Pulmonary artery endothelial cell (primary cell): ENCODE data around the gene EPO. TPM values are rescaled to one million over a fixed set of nuclear protein-coding genes. Genes with fewer than 3 reads are reported as not detected.

Experiments
- DNase-seq: peaks from one replicate; pipeline ENCODE4 v3.0.0-alpha.2; 2011; ENCODE audit warnings: low read depth, low spot score
- total RNA-seq: library from RNA; depleted of rRNA; stranded (reverse); fragments of >200 nt; gene quantifications from 2 replicates; pipeline ENCODE4 v1.2.3, GENCODE V29; 2014

EPO gene
- not detected in 2 replicates for total RNA-seq

DNA sequence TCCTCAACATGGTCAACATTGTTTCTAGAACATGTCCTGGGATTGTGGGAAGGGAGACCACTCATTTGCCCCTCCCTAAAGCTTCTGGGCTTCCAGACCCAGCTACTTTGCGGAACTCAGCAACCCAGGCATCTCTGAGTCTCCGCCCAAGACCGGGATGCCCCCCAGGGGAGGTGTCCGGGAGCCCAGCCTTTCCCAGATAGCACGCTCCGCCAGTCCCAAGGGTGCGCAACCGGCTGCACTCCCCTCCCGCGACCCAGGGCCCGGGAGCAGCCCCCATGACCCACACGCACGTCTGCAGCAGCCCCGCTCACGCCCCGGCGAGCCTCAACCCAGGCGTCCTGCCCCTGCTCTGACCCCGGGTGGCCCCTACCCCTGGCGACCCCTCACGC, at the start of gene EPO:
TSS of gene EPO (plus strand) at position 190 of the 392 bp plus-strand sequence. CDS start 513 bp downstream, outside the sequence.
- no peak for DNase-seq

DNA sequence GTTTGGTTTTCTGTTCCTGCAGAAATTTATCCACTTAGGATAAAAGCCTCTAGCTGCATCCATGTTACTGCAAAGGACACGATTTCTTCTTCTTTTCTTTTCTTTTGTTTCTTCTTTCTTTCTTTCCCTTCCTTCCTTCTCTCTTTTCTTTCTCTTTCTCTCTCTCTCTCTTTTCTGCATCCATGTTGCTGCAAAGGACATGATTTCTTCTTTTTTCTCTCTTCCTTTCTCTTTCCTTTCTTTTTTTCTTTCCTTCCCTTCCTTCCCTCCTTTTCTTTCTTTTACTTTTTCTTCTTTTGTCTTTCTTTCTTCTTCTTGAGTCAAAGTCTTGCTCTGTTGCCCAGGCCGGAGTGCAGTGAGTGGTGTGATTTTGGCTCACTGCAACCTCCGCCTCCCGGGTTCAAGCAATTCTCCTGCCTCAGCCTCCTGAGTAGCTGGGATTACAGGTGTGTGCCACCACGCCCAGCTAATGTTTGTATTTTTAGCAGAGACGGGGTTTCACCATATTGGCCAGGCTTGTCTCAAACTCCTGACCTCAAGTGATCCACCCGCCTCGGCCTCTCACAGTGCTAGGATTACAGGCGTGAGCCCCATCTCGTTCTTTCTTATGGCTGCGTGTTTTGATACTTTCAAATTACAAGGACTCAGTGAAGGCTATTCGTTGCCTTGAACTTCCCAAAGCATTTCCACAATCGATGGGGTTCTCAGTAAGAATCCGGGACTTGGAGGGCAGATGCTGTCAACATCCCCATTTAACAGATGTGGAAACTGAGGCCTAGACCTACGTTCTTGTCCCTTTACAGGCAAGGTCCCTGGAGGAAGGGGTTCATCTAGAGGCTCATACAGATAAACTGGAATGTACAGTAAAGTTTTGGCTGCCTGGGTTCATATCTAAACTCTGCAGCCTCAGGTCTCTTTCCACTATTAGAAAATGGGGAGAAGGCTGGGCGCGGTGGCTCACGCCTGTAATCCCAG, 48.6 kb upstream of the EPO start:
- no peak for DNase-seq

DNA sequence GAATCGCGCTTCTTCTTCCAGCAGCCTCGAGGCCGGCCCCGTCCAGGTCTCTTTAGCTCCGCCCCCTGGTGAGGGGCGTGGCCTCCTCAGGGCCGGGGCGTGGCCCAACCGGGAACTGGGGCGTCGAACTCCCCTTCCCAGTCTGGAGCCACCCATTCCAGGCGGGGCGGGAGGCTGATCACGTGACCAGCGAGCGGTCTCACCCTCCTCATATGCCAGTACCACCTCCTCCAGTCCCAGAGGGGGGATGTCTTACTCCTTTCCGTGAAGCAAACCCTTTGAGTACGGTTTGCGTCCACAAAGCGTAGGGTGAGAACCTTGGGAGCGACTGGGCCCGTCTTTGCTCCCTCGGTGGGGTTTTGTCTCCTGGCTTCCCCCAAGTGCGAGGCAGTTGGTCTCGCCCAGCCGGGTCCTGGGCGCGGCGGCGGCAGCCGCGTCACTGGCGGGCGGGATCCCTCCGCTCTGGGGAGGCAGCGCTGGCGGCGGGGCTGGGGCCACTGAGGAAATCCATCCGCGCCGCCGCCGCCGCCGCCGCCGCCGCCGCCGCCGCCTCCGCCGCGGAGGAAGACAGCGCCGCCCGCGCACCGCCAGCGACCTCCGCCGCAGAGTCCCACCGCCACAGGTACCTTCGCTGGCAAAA, 46.8 kb upstream of the EPO start, which contains the start of gene GNB2:
TSS of gene GNB2 (plus strand) at position 439 of the 640 bp plus-strand sequence. CDS start 2,526 bp downstream, outside the sequence.
- DNase-seq = peak; percentile 98

DNA sequence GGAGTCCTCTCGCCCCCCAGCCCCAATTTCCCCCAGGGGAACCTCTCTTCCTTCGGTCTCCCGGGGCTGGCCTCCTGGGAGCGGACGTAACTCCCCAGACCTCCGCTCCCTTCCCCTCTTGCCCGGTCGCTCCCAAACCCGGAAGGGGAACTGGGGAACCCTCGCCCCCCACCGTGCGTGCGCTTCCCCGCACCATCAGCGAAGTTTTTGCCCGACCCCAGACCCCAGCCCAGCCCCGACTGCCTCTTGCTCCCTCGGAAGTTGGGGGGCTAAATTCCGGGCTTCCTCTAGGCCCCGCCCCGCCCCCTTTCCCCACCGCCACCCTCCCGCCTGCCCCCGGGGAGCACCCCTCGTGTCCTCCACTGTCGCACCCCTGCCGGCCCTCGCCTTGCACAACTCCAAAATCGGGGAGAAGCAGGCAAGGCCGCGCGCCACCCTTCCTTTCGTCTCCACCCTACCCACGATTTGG, 46.3 kb upstream of the EPO start:
- DNase-seq = no peak

DNA sequence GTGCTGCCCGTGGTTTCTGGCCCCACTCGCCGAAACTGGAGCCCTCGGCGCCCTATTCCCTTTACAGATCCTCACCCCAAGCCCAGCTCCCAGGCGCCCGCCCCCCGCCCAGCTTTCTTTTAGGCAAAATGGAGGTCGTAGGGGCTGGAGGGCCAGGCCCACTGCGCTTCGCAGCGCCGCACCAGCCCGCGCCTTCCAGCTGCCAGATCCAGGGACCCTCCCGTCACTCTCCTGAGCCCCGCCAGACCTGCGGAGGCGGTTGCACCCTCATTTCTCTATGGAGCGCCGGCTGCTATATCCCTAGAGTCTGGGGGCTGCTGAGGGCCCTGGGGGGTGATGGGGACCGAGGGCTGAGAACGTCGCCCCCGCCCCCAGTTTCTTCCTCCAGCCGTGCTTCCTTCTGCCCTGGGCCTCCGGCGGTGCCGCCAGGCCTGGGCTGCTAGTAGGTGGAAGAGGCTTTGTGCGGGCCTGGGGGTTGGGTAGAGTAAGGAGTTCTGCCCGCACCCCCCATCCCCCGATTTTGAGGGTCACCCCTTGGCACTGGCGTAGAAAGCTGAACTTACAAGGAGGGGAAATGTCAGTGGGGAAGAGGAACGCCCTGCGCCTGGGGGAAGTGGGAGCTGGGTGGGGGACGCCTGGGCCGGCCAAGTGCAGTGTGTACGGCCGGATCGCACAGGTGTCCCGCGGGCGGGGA, 45.7 kb upstream of the EPO start:
- no peak for DNase-seq

DNA sequence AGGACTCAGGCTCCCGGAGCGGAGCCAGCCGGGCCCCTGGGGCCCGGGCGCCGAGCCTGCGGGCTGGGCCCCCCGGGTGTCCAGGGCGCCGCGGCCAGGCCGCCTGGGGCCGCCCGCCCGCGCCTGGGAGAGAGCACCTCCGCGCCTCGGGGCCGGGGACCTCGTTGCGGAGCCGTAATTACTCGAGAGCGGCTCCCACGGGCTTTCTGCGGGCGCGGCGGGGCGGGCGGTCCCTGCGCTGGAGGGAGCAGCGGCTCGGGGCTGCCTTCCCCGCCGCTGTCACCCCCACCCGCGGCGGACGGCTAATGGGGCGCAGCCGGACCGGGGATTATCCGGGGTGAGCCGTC, 45.2 kb upstream of the EPO start:
- DNase-seq = no peak

DNA sequence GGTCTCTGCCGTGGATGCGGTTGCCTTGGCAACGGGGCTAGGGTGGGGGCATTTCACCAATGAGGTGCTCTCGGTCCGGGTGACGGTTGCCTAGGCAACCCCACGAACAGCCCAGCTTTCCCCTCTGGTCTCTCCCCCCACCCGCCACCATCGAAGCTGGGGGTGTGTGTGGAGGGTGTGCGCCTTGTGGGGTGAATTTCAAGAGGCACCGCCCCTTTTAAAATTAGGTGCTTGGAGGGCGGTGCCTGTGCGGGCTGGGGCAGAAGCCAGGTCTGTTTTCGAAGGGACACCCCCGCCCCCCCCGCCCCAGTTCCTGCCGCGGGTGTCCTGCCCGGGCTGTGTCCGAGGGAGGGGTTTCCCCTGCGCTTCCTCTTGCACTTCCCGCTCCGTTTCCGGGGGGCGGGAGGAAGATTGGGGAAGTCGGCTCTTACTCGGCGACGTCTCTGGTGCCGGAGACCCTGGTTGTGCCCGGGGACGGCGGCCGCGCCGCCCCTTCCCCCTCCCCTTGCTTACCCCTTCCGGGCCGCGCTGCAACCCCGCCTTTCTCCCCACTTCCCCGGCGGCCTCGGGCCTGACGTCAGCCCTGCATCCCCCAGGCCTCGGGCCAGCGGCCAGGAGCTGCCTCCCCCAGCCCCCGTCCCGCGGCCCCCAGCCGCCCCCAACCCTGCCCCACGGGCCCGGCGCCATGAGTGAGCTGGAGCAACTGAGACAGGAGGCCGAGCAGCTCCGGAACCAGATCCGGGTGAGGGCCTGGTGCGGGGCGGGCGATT, 44.5 kb upstream of the EPO start:
- DNase-seq = no peak

DNA sequence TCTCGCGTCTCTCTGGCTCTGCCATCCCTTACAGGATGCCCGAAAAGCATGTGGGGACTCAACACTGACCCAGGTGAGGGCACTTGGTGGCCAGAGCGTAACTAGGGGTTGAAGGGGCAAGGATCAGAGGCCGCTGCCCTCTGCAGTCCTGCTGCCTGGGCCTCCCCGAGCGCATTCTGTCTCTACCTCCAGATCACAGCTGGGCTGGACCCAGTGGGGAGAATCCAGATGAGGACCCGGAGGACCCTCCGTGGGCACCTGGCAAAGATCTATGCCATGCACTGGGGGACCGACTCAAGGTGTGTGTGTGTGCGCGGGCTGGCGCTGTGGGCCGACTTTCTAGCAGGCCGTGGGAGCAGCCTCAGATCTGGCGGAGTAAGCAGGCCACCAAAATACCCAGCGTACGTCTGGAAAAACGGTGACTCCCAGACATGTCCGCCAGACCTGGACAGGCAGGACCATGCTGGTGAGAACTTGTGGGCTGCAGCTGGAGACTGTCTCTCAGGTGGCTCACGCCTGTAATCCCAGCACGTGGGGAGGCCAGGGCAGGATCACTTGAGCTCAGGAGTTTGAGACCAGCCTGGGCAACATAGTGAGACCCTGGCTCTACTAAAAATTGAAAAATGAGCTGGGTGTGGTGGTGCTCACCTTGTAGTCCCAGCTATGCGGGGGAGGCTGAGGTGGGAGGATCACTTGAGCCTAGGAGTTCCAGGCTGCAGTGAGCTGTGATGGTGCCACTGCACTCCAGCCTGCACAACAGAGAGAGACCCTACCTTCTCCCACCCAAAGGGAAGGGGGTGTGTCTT, 43.6 kb upstream of the EPO start:
- no peak for DNase-seq

- DNase-seq = no peak
Observed at GRCh38 chr7:100677308-100678267, 42.7 kb upstream of the EPO start.

DNA sequence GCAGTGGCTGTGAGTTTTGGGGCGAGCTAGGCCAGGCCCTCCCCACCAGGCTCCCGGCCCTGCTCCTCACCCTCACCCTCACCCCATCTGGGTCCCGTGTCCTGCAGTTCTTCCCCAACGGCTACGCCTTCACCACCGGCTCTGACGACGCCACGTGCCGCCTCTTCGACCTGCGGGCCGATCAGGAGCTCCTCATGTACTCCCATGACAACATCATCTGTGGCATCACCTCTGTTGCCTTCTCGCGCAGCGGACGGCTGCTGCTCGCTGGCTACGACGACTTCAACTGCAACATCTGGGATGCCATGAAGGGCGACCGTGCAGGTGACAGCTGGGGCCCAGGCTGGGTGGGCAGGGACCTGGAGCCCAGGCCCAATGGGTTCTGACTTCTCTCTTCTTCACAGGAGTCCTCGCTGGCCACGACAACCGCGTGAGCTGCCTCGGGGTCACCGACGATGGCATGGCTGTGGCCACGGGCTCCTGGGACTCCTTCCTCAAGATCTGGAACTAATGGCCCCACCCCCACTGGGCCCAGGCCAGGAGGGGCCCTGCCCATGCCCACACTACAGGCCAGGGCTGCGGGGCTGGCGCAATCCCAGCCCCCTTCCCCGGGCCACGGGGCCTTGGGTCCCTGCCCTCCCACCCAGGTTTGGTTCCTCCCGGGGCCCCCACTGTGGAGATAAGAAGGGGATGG, 41.8 kb upstream of the EPO start:
- no peak for DNase-seq

DNA sequence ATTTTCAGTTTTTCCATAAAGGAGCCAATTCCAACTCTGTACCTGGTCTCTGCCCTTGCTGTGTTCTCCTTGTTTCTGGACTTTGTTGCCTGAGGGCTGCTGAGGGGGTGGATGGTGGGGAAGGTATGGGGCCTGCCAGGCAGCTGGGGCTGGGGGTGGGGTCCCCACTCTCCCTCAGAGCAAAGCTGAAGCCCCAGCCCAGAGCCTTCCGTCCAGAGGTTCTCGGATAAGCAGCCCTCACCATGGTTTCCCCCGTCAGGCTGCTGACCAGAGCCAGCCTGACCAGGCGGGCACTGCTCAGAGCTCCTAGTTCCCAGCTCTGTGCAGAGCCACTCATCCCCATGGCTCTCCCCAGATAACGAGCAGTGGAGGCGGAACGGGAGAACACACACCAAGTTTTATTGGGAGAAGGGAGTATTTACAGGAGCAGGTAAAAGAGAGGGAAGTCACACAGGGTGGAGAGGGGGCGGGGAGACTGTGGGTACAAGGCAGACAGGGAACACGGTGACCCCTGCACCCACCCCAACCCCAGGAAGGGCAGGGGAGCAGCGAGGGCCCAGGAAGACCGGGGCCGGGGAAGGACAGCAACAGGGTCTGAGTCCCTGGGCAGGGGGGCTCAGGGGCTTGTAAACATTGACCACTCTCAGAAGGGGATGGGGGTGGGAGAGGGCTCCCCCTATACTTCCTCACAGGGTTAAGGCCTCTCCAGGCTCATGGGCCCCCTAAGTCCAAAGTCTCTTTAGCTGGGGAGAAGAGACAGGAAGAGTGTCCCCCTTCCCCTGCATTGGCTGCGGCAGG, 40.9 kb upstream of the EPO start:
- no peak for DNase-seq

- DNase-seq = no peak
Observed at GRCh38 chr7:100679927-100680575, 40.2 kb upstream of the EPO start.

GRCh38 chr7:100680576-100681271, 39.5 kb upstream of the EPO start:
- no peak for DNase-seq

DNA sequence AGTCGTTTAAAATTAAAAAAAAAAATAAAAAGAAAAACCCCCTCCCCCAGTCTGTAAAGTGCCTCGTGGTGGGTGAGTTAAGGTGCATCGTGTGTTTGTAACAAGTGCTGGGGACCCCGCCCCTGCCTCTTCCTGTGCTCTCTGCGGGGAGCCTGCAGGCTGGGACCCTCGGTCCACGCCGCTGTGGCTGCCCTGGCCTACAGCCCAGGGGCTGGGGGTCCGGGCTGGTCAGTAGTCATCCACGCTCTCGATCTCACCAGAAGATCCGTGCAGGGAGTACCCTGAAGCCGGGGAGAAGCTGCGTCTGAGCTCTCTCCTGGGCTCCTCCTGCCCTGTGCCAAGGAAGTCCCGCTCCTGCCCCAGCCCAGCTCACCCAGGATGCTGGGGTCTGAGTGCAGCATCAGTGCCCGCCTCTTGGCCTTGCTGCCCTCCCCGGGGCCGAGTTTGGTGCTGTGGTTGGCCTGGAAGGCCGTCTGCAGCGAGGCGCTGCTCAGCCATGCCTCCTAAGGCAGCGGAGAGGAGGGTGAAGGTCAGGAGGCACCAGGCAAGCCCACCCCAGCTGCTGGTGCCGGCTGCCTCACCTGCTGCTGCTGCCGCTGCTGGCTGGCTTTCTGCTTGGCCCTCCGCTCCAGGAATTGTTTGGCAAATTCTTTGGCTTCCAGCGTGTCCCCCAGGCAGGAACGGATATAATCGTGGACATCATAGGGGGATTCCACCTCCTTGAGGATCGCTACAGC, 38.6 kb upstream of the EPO start:
- DNase-seq = no peak

GRCh38 chr7:100682228-100682741, 38.0 kb upstream of the EPO start:
- no peak for DNase-seq
